NCI-H2107 treated with DMSO at 0.1 percent for 48 hours (cell line): Measurements from ENCODE around the gene DOCK9.

Experiments used
- DNase-seq: peaks from one replicate; lab custom pipeline; 2025; ENCODE audit not compliant: unreplicated experiment; lab: John Stamatoyannopoulos, UW

Gene DOCK9

DNA sequence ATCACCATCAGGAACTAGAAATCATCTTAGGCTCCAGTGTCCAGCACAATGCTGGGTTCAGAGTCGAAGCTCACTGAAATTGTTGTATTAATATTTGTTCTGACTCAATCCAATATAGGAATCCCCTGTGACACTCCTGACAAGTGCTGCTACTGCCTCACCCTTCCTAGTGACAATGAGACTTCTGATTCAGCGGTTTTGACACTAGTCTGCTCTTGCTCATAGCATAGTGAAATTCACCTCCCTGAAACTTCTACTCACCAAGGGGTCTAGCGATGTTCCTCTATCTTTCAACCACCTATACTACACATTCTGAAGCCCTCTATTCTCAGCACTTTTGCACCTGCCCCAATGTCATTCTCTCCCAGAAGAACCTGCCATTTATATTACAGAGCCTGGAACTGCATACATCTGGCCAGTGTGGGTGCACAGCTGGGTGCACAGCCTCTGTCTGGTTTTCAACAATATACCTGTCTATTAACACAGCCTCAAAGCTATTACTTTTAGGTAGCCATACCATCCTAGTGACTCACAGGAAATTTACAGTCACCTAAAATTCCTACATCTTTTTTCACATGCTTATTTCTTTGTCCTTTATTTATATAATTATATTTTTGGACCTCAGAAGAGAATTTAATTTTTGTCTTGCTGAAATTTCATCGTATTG is 88.3 kb downstream of the DOCK9 start:
- DNase-seq = no peak

- no peak for DNase-seq
These were observed 89.0 kb downstream of the DOCK9 start for GRCh38 chr13:98888890-98889279.

DNA sequence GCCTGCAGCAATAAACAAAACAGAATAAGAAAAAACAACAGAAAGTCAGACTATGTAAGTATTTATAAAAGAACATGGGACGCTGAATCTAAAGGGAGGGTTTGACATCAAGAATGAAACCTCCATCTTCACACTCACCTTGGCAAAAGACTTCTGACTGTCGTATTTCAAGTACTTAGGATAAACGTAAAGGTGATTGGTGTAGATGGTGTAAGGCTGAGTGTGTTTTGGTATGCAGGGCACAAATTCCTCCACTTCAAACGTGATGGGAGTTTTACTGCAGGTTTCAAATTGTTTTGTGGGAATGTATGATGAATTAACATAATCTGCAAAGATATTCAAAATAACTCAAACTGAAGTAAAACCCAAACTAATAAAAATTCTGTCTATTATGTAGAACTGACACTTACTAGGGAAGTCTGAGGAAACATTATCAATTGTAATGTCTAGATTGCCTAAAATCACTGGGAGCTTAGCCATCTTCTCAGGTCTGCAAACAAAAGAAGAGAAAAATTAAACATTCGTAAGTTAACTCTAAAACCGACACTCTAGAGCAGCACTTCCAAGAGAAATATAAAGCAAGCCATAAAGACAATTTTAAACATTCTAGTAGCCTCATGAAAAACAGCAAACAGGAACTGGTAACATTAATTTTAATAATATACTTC is 89.5 kb downstream of the DOCK9 start:
- no peak for DNase-seq

DNA sequence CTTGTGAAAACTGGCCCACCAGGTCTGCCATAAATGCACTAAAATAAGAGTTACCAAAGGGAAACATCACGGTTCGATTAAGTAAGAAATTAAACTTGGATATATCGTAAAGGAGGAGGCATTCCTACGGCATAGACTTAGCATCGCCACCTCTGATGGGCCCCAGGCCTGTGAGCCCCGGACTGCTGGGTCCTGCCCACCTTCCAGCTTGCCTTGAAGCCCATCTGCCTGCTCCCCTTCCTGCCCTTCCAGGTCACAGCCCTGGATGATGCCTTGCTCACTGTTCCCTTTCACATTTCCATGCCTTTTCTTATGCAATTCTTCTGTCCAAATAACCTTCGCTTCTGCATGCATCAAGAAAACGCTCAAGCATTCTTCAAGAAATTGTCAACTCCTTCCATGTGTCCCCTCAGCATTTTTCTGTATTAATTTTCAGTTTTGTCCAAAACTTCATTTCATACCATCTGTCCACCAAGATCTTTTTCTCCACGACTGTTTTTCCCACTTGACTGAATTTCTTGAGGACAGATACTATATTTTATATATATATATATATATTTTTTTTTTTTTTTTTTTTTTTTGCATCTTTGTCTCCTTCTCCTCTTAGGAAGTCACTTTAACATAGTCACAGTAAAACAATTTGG is 91.2 kb downstream of the DOCK9 start:
- DNase-seq = no peak

- DNase-seq = no peak
These were observed 92.3 kb downstream of the DOCK9 start for GRCh38 chr13:98885600-98885999.

- no peak for DNase-seq
These were observed 93.9 kb downstream of the DOCK9 start for GRCh38 chr13:98883998-98884397.

DNA sequence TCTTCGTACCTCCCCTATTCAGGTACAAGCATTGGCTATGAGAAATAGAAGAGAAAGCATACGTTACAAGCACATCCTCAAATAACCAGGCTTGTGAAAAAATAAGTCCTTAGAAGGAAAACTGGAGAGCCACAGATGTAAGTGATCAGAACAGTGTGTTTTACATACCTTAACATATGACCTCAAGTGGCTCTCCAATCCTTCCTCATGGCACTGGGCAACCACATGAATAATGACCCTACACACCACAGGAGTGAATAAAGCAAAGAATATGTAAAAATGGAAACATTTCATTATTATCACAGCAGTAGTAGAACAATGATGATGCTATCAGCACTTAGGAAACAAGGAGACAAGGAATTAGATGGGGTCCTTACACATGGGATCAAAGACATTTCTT is 96.5 kb downstream of the DOCK9 start:
- DNase-seq = no peak

DNA sequence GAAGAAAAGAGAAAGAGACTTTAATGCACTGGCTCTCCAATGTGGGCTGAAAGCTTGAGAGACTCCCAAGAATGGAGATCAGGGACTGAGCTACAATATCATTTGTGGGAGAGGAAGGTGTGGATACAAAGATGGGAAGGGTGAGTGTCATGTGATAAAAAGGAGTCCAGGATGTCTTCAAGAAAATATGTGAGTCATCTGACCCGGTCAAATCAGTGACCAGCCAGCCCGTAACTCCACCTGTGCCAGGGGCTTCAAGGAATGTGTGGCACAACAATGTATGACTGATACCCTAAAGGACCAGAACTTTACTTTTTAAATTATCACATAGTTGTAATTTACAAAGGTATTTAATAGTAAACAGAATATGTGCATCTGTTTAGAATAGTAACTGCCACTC is 97.2 kb downstream of the DOCK9 start:
- DNase-seq = no peak

GRCh38 chr13:98879957-98880356 is 97.9 kb downstream of the DOCK9 start:
- DNase-seq = peak; percentile 30

- DNase-seq = no peak
These were observed 98.7 kb downstream of the DOCK9 start for GRCh38 chr13:98879127-98879520.

- no peak for DNase-seq
These were observed 99.3 kb downstream of the DOCK9 start for GRCh38 chr13:98878486-98879126.

- no peak for DNase-seq
These were observed 99.9 kb downstream of the DOCK9 start for GRCh38 chr13:98877936-98878335.

DNA sequence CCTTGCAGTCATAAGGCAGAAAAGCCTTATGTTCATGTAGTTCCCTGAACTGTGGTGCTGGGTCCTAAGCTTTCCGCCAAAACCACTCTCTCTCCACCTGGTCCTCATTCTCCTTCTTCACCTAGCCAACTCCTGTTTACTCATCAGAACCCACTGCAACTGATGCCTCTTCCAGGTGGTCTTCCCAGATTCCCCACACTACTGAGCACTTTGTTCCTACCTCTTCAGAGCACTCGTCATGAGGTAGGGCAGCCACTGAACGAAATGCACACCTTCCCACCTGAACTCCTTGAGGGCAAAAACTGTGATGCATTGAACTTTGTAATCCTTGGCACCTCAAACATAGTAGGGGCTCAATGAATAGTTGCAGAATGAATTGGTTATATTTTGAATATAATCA is 100.4 kb downstream of the DOCK9 start:
- DNase-seq = no peak

DNA sequence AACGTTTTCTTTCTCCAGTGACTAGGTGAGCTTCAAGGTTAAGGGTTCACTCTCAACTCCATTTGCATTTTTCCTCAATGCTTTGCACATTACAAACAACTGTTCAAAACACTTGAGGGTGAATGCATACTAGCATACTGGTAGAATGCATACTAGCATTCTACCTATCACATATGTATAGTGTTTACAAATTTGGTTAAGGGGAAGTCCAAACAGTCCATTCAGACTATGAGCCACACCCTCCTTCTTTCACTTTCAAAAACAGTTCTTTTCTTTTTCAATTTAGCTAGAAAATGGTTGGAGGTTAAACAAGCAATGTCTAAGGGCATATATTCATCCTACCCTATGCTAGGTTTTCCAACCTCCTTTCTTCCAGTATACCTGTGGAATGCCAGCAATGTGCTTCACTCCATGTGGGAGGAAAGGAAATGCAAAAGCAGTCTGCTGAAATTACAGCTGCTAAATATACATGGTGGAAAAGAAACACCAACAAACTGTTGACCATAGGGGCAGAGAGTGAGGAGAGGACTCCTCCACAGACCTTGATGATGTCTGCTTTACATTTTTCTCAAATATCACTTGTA is 102.6 kb downstream of the DOCK9 start:
- no peak for DNase-seq

DNA sequence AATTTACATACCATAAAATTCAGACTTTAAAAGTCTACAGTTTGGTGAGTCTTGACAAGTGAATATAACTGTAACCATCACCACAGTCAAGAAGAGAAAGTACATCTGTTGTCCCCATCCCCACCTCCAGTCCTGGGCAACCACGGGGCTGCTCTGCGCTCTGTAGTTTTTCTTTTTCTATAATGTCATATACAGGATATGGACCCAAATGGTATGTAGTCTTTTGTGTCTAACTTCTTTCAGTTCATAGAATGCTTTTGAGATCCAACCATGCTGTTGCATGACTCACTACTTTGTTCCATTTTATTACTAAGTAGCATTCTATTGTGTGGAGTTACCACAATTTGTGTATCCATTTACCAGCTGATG is 103.9 kb downstream of the DOCK9 start:
- DNase-seq = no peak

DNA sequence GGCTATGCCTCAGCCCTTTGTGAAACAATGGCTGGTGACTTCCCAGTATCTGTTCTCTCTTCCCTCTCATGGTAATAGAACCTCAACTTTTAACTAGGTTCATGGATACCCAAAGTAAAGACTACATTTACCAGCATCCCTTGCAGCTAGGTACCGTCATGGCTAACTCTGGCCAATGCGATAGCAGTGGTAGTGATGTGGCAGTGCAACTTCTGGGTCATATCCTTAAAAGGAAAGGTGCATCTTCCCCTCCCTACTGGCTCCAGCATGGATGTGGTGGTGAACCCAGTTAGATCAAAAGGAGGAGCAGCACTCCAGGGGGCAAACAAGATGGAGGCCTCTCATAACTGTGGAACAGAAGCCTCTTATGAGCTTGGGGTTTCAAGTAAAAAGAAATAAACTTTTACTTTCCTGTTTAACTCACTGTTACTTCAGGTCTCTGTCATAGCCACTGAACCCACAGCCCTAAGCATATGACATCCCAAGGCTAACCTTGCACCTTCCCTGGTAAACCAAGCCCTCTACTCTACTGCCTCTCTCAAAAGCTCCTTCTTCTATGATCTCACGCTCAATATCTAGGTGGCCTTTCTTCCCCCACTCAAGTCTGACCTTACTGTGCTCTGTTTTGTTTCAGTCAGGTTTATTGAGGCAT is 104.4 kb downstream of the DOCK9 start:
- DNase-seq = no peak

GRCh38 chr13:98871727-98872126 is 106.1 kb downstream of the DOCK9 start:
- DNase-seq = no peak

DNA sequence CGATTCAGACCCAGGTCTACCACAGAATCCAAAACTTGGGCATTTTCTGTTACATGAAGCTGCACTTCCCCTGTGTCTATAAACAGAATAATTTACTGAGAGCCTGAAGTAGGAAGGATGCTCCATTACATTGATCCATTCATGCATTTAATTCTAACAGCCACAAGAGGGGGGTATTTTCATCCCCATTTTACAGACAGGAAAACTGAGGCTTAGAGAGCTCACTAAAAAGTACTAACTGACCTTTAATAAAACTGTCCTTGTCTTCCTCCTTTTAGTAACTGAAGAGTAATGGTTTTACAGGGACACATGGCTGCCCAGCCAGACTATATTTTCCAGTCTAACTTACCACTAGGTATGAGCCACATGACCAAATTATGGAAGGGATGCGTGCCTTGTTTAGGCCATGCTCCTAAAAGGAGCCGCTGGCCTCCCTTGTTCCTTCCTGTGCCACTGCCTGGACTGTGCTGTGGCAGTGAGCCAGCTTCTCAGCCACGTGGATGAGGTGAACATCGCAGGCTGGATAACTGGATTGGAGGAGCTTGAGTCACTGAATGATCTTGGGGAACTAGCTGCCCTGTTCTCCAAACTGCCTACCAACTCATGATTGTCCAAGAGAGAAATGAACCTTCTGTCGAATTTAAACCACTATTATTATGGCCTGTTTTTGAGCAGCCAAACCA is 108.3 kb downstream of the DOCK9 start:
- no peak for DNase-seq

- DNase-seq = no peak
These were observed 108.9 kb downstream of the DOCK9 start for GRCh38 chr13:98868932-98869331.

DNA sequence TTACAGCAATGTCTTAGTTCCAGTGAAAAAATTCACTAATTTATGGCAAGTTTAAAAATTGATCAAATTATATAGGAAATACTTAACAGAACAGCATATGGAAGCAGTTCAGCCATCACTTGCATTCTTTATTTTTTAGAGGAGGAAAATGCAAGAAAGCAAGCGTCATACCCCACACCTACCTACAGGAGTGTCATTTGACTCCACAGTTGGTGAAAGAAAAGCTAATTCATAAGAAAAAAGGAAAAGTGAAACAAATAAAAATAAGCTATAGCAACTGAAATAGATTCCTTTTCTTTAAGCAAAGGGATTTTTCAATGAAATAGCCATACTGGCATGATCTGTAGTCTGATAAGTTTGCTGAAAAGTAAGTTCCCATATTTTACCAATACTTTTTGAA is 111.0 kb downstream of the DOCK9 start:
- no peak for DNase-seq

DNA sequence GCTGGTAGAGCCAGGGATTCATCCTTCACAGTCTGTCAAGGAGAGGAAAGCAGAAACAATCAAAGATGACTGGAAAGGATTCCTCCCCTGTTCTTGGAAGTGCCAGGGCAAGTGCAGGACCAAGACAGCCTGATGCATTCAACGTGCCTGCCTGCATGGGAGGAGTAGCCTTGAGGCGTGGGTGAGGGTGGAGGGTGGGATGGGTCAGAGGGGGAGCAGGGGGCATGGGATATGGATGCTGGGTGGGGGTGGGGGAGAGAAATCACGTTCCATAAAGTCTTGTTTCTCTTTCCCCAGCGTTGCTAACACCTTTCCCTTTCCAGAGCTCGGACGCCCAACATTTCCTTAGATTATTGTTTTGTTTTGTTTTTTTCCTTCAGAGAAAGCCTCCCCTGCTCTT is 117.4 kb downstream of the DOCK9 start:
- DNase-seq = no peak
